Activated CD8-positive, alpha-beta memory T cell treated with anti-CD3 and anti-CD28 coated beads, Interleukin-2, amount 50 U/mL, for 48 hours (primary cell): ENCODE measurements around the gene TBC1D22A.

ENCODE experiments used
- DNase-seq: peaks from one replicate; pipeline ENCODE4 v3.0.0-alpha.2; 2020

Gene TBC1D22A

GRCh38 chr22:46844606-46845210 lies 82.3 kb downstream of the TBC1D22A start:
- no peak for DNase-seq

DNA sequence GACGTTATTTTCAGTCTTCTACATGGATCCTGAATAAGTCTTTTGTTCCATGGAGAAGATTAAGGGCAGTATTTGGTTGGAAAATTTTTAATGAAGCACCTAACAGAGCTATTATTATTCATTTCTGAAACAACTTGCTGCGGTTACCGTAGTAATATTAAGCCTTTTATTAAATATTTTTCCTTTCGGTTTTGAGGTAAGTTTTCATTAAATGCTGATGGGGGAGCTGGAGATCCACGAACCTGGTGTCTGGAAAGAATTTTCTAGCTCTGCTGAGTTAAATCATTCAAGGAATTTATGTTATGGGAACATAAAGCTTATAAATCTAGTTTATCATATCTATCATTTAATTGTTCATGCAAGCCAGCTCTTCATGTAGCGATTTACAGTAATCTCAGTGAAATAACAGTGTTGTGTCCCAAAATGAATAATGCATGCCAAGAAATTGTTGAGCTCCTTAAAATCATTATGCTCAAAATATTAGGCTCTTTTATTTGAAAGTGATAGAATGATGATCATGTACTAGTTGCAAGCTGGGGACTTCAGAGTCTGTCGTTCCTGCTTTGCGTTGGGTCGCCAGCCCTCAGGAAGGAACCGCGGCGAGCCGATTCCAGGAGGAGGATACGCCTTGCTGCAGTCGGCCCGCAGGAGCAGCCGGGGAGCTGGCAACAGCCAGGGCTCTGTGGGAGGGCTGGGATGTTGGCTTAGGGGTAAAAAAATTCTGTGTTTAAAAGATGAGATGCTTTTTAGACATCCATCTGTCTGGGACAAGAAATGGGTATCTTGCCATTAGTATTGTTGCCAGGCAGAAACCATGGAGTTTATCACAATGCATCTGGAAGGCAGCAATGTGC lies 83.1 kb downstream of the TBC1D22A start:
- DNase-seq: no peak

DNA sequence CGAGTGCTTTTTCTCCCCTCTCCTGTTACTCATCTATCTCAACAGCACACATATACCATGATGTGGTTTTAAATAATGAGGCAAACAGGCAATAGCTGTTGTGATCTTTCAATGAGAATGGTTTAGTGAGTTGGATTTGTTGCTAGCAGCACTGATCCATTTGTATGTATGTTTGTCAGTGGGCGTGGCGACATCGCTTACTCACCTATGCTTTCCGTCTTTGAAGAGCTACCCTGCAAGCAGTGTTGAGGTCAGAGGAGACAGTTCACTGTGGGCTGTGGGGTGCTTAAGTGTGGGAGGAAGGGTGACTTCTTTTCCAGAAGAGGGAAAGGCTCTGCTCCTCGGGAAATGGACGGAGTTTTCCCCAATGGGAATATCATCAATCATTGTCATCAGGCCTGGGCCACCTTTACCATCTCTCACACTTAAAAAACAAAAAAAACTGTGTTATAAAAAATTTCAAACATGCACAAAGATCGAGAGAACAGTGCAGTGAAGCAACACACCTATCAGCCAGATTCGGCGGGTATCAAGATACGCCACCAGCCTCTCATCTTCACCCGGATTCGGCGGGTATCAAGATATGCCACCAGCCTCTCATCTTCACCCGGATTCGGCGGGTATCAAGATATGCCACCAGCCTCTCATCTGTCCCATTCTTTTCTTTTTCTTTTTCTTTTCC lies 83.8 kb downstream of the TBC1D22A start:
- no peak for DNase-seq

- no peak for DNase-seq
Observed at GRCh38 chr22:46846832-46847355, 84.4 kb downstream of the TBC1D22A start.

- no peak for DNase-seq
Observed at GRCh38 chr22:46848197-46848596, 85.7 kb downstream of the TBC1D22A start.

GRCh38 chr22:46849101-46849500 lies 86.7 kb downstream of the TBC1D22A start:
- no peak for DNase-seq

DNA sequence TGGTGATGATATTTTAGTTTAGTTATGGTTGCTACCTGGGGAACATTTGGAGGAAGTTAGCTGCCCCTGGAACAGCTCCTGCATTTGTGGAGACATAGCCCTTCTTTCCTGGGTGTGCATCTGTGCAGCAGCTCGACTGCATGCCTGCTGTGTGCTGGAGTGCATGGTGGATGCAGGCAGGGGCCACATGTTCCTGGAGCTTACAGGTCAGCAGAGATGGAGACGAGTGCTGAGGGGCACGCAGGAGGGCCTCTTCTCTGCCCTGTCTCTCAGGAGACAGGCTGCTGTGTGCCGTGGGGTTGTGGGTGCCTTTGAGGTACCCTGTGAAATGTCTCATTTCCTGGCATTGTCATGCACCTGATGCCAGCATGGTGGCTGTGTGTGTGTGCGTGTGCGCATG lies 87.5 kb downstream of the TBC1D22A start:
- DNase-seq: no peak

DNA sequence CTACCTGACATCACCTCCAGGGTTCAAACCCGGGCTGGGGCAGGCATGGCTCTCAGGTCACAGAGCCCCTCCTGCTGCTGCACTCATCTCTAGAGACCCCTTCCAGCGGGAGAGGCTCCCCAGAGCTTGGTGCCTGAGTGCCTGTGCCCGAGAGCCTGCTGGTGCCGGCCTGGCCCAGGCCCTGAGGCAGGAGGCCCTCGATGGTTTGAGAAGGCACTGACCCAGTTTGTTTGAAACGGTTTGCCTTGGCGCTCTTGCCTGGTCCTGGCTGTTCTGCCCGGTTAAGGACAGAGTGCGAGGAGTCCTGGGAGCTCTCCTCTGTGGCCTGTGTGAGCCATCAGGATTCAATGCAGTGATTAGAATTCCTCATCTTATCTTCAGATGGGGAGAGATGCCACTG lies 88.9 kb downstream of the TBC1D22A start:
- DNase-seq: no peak

- DNase-seq: no peak
Observed at GRCh38 chr22:46851941-46852340, 89.5 kb downstream of the TBC1D22A start.

- DNase-seq: no peak
Observed at GRCh38 chr22:46852771-46853170, 90.3 kb downstream of the TBC1D22A start.

DNA sequence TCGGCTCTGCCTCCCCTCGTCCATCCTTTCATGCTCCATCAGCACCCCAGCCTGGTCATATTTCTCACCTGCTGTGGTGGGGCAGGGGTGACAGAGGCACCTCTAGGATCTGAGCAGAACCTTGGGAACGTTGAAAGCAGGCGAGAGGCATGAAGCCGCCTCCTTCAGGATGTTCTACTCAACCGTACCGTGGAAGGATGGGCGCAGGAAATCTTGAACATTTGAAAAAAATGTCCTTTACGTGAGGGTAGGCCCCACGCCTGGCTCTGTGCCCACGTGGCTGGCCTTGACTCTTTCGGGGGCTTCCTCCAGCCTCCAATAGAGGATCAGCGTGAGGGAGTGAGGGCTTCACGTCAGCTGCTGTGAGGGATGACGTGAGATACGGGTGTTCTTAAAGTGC lies 90.7 kb downstream of the TBC1D22A start:
- no peak for DNase-seq

DNA sequence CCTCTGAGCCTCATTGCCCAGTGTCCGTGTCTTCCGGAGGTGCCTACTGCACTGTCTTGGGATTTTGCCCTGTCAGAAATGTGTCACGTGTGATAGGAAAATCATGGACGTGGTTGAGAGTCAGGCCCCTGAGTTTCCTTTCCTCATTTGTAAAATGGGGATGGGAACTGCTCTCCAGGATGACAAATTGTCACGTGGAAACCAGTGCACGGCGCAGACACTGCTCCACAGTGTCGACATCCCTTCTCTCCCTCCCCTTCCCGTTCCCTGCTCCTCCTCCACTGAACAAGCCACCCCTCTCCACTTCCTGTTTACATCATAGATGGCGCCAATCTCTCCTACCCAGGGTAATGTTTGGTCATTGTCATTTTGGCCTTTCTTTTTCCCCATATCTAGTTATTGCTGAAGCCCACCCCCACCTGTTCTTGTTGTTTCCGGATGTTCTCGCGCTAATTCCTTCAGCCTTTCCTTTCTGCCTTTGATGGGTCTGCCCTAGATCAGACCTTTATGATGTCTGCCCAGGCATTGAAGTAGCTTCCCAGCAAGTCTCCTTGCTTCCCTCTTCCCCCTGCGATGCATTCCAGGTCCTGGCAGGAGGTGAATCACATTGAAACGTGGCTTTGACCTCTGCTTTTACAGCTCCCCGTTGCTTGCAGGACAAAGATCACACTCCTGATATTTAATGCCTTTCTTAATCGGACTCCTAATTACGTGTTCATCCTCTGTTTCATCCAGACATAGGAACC lies 91.8 kb downstream of the TBC1D22A start:
- DNase-seq: no peak

- no peak for DNase-seq
Observed at GRCh38 chr22:46855681-46856080, 93.2 kb downstream of the TBC1D22A start.

DNA sequence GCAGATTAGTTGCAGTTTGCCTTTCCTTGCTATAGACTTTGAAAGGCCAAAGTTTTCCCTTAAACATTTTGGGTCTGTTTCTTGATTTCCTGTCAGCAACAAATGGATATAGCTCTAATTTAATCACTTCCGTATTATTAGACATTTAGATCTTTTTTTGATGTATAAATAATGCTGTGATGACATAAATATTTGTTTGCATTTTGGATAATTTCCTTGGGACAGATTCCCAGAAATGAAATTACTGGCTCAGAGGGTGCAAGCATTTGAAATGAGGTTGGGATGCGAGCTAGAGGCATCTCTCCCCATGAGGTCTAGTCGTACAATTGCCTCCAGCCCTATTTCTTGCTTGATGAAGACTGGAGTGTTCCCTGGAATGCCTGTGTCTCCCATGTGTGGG lies 94.2 kb downstream of the TBC1D22A start:
- no peak for DNase-seq

DNA sequence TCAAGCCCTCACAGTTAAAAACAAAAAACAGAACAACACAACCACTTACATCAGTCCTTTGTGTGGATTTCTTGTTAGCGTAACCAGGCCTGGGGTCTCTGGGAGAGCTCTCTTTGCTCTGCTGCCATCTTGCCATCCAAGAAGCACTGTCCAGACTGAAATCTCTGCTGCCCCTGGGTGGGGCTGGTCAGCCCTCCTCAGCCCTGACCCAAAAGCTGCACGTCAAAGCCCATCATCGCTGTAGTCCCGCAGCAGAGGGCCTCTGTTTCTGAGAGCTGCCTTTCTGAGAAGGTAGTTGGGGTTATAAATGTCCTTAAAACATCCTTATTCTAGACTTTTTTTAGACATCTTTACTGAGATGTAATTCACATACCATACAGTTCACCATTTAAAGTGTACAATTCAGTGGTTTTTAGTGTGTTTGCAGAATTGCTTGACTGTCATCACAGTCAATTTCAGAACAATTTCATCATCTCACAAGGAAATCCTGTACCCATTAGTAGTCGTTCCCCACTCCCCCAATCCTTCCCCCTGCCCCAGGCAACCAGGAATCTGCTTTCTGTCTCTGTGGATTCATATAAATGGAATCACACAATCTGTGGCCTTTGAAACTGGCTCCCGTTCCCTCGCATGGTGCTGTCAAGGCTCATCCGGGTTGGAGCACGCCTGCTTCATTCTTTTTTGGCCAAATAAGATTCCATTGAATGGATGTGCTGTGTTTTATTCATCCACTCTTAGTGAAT lies 94.9 kb downstream of the TBC1D22A start:
- DNase-seq: no peak

- DNase-seq: no peak
Observed at GRCh38 chr22:46857885-46858143, 95.4 kb downstream of the TBC1D22A start.

DNA sequence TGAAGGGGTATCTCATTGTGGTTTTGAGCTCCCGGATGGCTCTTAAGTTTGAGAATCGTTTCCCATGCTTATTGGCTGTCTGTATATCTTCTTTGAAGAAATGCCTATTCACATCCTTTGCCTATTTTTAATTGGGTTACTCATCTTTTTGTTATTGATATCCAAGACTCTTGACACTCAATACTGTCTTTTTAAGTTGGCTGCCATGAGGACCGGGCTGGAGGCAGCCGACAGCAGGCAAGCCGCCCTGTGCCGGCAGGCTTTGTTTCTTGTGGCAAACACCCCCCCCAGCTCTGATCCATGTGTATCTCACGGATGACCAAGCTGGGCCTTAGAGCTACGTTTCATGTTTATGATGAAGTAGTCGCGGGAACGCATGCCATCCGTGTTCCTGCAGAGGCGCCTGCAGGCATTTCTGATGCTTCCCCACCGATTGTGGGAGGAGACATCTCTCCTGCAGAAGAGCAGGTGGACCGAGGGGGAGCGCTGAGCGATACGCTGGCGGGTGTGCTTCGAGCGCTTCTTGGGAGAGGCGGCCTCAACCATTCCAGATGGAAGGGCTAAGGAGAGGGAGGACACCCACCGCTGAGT lies 95.8 kb downstream of the TBC1D22A start:
- DNase-seq: no peak

DNA sequence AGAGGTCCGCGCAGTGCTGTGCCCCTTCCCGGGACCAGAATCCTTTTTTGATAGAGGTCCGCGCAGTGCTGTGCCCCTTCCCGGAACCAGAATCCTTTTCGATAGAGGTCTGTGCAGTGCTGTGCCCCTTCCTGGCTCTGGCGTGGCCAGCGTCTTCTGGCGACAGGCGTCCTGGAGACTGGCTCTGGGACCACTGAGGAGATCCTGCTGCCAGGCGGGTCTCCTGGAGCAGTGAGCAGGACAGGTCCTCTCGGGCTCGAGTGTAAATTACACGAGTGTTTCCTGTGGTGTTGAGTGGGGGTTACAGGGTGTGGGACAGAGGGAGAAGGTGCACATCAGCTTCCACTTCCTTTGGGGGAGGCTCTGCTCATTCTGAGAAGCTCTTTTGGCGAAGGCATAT lies 98.1 kb downstream of the TBC1D22A start:
- no peak for DNase-seq

GRCh38 chr22:46861468-46862367 lies 99.3 kb downstream of the TBC1D22A start:
- no peak for DNase-seq

GRCh38 chr22:46862418-46863324 lies 100.2 kb downstream of the TBC1D22A start:
- DNase-seq: no peak
